ENCODE data around the gene FOXP1.

FOXP1 gene

GRCh38 chr3:71503525-71504249, 79.8 kb downstream of the FOXP1 start:
- DNase-seq, result no peak

GRCh38 chr3:71502066-71502625, 81.4 kb downstream of the FOXP1 start:
- DNase-seq, result no peak

GRCh38 chr3:71500696-71501095, 82.8 kb downstream of the FOXP1 start:
- no peak for DNase-seq

- DNase-seq, result no peak
Observed at GRCh38 chr3:71499227-71499876, 84.2 kb downstream of the FOXP1 start.

- no peak for DNase-seq
Observed at GRCh38 chr3:71498543-71498942, 85.0 kb downstream of the FOXP1 start.

GRCh38 chr3:71497971-71498444, 85.5 kb downstream of the FOXP1 start:
- DNase-seq, result no peak

GRCh38 chr3:71497367-71497897, 86.1 kb downstream of the FOXP1 start:
- no peak for DNase-seq

GRCh38 chr3:71495708-71496472, 87.6 kb downstream of the FOXP1 start:
- DNase-seq, result peak; percentile 93

GRCh38 chr3:71494212-71494611, 89.3 kb downstream of the FOXP1 start:
- DNase-seq, result no peak

- DNase-seq, result no peak
Observed at GRCh38 chr3:71492974-71493771, 90.4 kb downstream of the FOXP1 start.

GRCh38 chr3:71492566-71492965, 91.0 kb downstream of the FOXP1 start:
- no peak for DNase-seq

- DNase-seq, result no peak
Observed at GRCh38 chr3:71491154-71491752, 92.3 kb downstream of the FOXP1 start.

- DNase-seq, result no peak
Observed at GRCh38 chr3:71490692-71491091, 92.8 kb downstream of the FOXP1 start.

- DNase-seq, result no peak
Observed at GRCh38 chr3:71489315-71489761, 94.2 kb downstream of the FOXP1 start.

- DNase-seq, result no peak
Observed at GRCh38 chr3:71488882-71489281, 94.6 kb downstream of the FOXP1 start.

GRCh38 chr3:71488391-71488809, 95.1 kb downstream of the FOXP1 start:
- no peak for DNase-seq

GRCh38 chr3:71487418-71487817, 96.1 kb downstream of the FOXP1 start:
- DNase-seq, result no peak

GRCh38 chr3:71486831-71487230, 96.7 kb downstream of the FOXP1 start:
- DNase-seq, result no peak

GRCh38 chr3:71485896-71486295, 97.6 kb downstream of the FOXP1 start:
- DNase-seq, result no peak

GRCh38 chr3:71484452-71484851, 99.1 kb downstream of the FOXP1 start:
- no peak for DNase-seq

- DNase-seq, result no peak
Observed at GRCh38 chr3:71484047-71484446, 99.5 kb downstream of the FOXP1 start.

- DNase-seq, result no peak
Observed at GRCh38 chr3:71482771-71483170, 100.8 kb downstream of the FOXP1 start.
